H1 (cell line): ENCODE results near the gene OLIG2. TPM values are rescaled to one million over a fixed set of nuclear protein-coding genes. Genes with fewer than 3 reads are reported as not detected.

Source experiments
- CBX5 ChIP-seq: fragments of 300-800, 300-1000 bp; sonication (generic); IDR thresholded peaks from 2 replicates; pipeline ENCODE4 v1.7.1; 2016; ENCODE audit warnings: antibody characterized with exemption, low read length, low read depth
- CBX8 ChIP-seq: fragments of 300-800, 300-1000 bp; sonication (generic); IDR thresholded peaks from 2 replicates; pipeline ENCODE4 v1.7.1; 2016; ENCODE audit warnings: low read depth, low read length, borderline replicate concordance
- CTBP2 ChIP-seq: IDR thresholded peaks from 2 replicates; pipeline ENCODE4 v1.7.0; 2011; ENCODE audit warnings: borderline replicate concordance, mild to moderate bottlenecking, moderate library complexity, mixed read lengths, low read length; ENCODE audit not compliant: insufficient read depth, insufficient read length
- FOSL1 ChIP-seq: IDR thresholded peaks from 2 replicates; pipeline ENCODE4 v1.6.1; 2011; ENCODE audit warnings: mild to moderate bottlenecking, low read depth, low read length, moderate library complexity; ENCODE audit not compliant: insufficient read depth
- JUN ChIP-seq: IDR thresholded peaks from 2 replicates; pipeline ENCODE4 v1.6.1; 2011; ENCODE audit warnings: low read depth, mild to moderate bottlenecking, improper control_type of control experiment, low read length
- KDM1A ChIP-seq: fragments of 200-600, 300-600 bp; sonication (generic); IDR thresholded peaks from 2 replicates; pipeline ENCODE4 v1.7.1; 2016; ENCODE audit warnings: mild to moderate bottlenecking, low read length, borderline replicate concordance
- MAFK ChIP-seq: IDR thresholded peaks from 2 replicates; pipeline ENCODE4 v1.6.1; 2012; ENCODE audit warnings: low read depth, mild to moderate bottlenecking, improper control_type of control experiment, low read length
- PHF8 ChIP-seq: fragments of 200-600 bp; sonication (generic); conservative IDR thresholded peaks from 2 replicates; pipeline ENCODE4 v1.7.1; 2012; ENCODE audit warnings: low read depth, mild to moderate bottlenecking, inconsistent platforms, low read length, moderate library complexity
- SP4 ChIP-seq: IDR thresholded peaks from 2 replicates; pipeline ENCODE4 v1.6.1; 2012; ENCODE audit warnings: low read length, inconsistent platforms
- SUZ12 ChIP-seq: fragments of 200-600 bp; sonication (generic); IDR thresholded peaks from 2 replicates; pipeline ENCODE4 v1.6.1; 2012; ENCODE audit warnings: mild to moderate bottlenecking, inconsistent platforms, low read length, moderate library complexity, mixed read lengths
- TAF7 ChIP-seq: optimal IDR thresholded peaks from 2 replicates; pipeline ENCODE3; 2011; ENCODE audit warnings: low read depth, mild to moderate bottlenecking, inconsistent platforms, low read length, moderate library complexity, borderline replicate concordance
- ZNF274 ChIP-seq: IDR thresholded peaks from 2 replicates; pipeline ENCODE4 v1.7.0; 2012; ENCODE audit warnings: low read length, borderline replicate concordance; ENCODE audit errors: extremely low read depth
- polyA plus RNA-seq, 7 experiments: library from polyadenylated mRNA; depleted of rRNA in 3 of 7; stranded (reverse) in 5 of 7; unstranded in 2 of 7; fragments of >200 nt in 5 of 7; fragments of 200-250 nt in 2 of 7; gene quantifications; 1 replicate in 5 of 7; 2 replicates in 1 of 7; 4 replicates in 1 of 7; pipeline versions ENCODE4 v1.2.1 to v1.2.3, GENCODE V29; 2011 to 2013; ENCODE audit warnings: missing spikeins in 2 of 7, mixed read lengths in 2 of 7
- total RNA-seq: library from RNA; stranded (reverse); fragmentation: NEBNext Ultra II Directional; extraction: Animal tissue kit (Norgen Biotek cat#: 25700); gene quantifications from 2 replicates; pipeline ENCODE4 v1.2.1, GENCODE V29; 2021
- TF ChIP-seq, protein P1 (sequence below): IDR thresholded peaks from 2 replicates; pipeline ENCODE4 v1.6.1; 2012; ENCODE audit warnings: inconsistent platforms

The OLIG2 gene
- total and polyA plus RNA-seq, 2 of the 8 experiments (the other 6 are each of a cell fraction or from before 2014, with no cell fraction given) = 0.79 TPM; not detected in 1

DNA sequence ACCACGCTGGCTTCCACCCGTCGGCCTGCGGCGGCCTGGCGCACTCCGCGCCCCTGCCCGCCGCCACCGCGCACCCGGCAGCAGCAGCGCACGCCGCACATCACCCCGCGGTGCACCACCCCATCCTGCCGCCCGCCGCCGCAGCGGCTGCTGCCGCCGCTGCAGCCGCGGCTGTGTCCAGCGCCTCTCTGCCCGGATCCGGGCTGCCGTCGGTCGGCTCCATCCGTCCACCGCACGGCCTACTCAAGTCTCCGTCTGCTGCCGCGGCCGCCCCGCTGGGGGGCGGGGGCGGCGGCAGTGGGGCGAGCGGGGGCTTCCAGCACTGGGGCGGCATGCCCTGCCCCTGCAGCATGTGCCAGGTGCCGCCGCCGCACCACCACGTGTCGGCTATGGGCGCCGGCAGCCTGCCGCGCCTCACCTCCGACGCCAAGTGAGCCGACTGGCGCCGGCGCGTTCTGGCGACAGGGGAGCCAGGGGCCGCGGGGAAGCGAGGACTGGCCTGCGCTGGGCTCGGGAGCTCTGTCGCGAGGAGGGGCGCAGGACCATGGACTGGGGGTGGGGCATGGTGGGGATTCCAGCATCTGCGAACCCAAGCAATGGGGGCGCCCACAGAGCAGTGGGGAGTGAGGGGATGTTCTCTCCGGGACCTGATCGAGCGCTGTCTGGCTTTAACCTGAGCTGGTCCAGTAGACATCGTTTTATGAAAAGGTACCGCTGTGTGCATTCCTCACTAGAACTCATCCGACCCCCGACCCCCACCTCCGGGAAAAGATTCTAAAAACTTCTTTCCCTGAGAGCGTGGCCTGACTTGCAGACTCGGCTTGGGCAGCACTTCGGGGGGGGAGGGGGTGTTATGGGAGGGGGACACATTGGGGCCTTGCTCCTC, 1.9 kb downstream of the OLIG2 start (continued):
- TF ChIP-seq, protein P1, sequence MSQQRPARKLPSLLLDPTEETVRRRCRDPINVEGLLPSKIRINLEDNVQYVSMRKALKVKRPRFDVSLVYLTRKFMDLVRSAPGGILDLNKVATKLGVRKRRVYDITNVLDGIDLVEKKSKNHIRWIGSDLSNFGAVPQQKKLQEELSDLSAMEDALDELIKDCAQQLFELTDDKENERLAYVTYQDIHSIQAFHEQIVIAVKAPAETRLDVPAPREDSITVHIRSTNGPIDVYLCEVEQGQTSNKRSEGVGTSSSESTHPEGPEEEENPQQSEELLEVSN = peak; percentile 87
- TF ChIP-seq MAFK = no peak
- TF ChIP-seq CTBP2 = no peak
- TF ChIP-seq JUN = no peak
- TF ChIP-seq TAF7 = no peak
- TF ChIP-seq FOSL1 = no peak
- no peak for TF ChIP-seq PHF8
- TF ChIP-seq SP4 = no peak
- no peak for TF ChIP-seq KDM1A
- no peak; the same call in 1 of the 2 replicates for TF ChIP-seq CBX8
- no peak for TF ChIP-seq CBX5
- TF ChIP-seq SUZ12 = peak; percentile 71
- no peak for TF ChIP-seq ZNF274
